CD14-positive monocyte (primary cell): ENCODE results near the gene RBMS3. TPM values are rescaled to one million over a fixed set of nuclear protein-coding genes. Genes with fewer than 3 reads are reported as not detected.

Experiments
- DNase-seq, 3 donors: peaks; one replicate each; pipeline ENCODE4 v3.0.0-alpha.2; 2011 to 2022
- H2AFZ ChIP-seq: 2 replicates; pipeline ENCODE4 v1.6.0; 2012; ENCODE audit warnings: mild to moderate bottlenecking, low read depth, low read length, inconsistent platforms; ENCODE audit not compliant: insufficient read depth, poor library complexity, severe bottlenecking
- H3K27ac ChIP-seq, 2 donors: 1 replicate in 1 of 2; 2 replicates in 1 of 2; pipeline ENCODE4 v1.5.1; 2012 to 2013; ENCODE audit warnings: low read length in 2 of 2, control low read depth in 1 of 2, inconsistent platforms in 1 of 2, low read depth in 1 of 2, mild to moderate bottlenecking in 1 of 2
- H3K27me3 ChIP-seq, 2 donors: one replicate each; pipeline versions ENCODE4 v1.6.0 to v1.6.1; 2011 to 2013; ENCODE audit warnings: low read length in 2 of 2; ENCODE audit not compliant: control insufficient read depth in 2 of 2, insufficient read depth in 2 of 2
- H3K36me3 ChIP-seq, 2 donors: replicated peaks in 1 of 2; 1 replicate in 1 of 2; 2 replicates in 1 of 2; pipeline versions ENCODE4 v1.5.1 to v1.6.1; 2012 to 2013; ENCODE audit warnings: low read length in 2 of 2, control low read depth in 1 of 2, inconsistent platforms in 1 of 2, mild to moderate bottlenecking in 1 of 2; ENCODE audit not compliant: insufficient read depth in 2 of 2, control insufficient read depth in 1 of 2
- H3K4me1 ChIP-seq, 2 donors: 1 replicate in 1 of 2; 2 replicates in 1 of 2; pipeline versions ENCODE4 v1.5.1 to v1.6.1; 2012 to 2013; ENCODE audit warnings: low read length in 2 of 2, control low read depth in 1 of 2, inconsistent platforms in 1 of 2, mild to moderate bottlenecking in 1 of 2, moderate library complexity in 1 of 2; ENCODE audit not compliant: insufficient read depth in 2 of 2, control insufficient read depth in 1 of 2
- H3K4me2 ChIP-seq: replicated peaks from 2 replicates; pipeline ENCODE3; 2012; ENCODE audit warnings: low read length, moderate library complexity, mild to moderate bottlenecking; ENCODE audit not compliant: poor library complexity, severe bottlenecking; ENCODE audit errors: extremely low read depth
- H3K4me3 ChIP-seq, 3 experiments: fragments of 200-600 bp in 1 of 3; sonication (generic) in 1 of 3; replicated peaks in 1 of 3; 1 replicate in 2 of 3; 2 replicates in 1 of 3; pipeline ENCODE4 v1.5.1; 2011 to 2013; ENCODE audit warnings: low read length in 3 of 3, mild to moderate bottlenecking in 3 of 3, control low read depth in 2 of 3, low read depth in 2 of 3, inconsistent platforms in 1 of 3, moderate library complexity in 1 of 3
- H3K79me2 ChIP-seq: 2 replicates; pipeline ENCODE4 v1.6.0; 2012; ENCODE audit warnings: mild to moderate bottlenecking, control low read depth, inconsistent platforms, low read length, moderate library complexity; ENCODE audit not compliant: insufficient read depth
- H3K9ac ChIP-seq: 2 replicates; pipeline ENCODE4 v1.6.0; 2017; ENCODE audit warnings: low read length, mild to moderate bottlenecking; ENCODE audit not compliant: insufficient read depth, poor library complexity, severe bottlenecking
- H3K9me3 ChIP-seq, 2 donors: replicated peaks in 1 of 2; 1 replicate in 1 of 2; 2 replicates in 1 of 2; pipeline versions ENCODE4 v1.5.1 to v1.6.1; 2012 to 2013; ENCODE audit warnings: low read length in 2 of 2, control low read depth in 1 of 2; ENCODE audit not compliant: control insufficient read depth in 1 of 2, insufficient read depth in 1 of 2
- H4K20me1 ChIP-seq: 2 replicates; pipeline ENCODE4 v1.6.0; 2012; ENCODE audit warnings: mild to moderate bottlenecking, low read length, control low read depth, moderate library complexity; ENCODE audit not compliant: insufficient read depth
- H3K27ac Mint-ChIP-seq, 7 donors: one replicate each; pipeline ENCODE4 v1.8.0; 2020; ENCODE audit warnings: mild to moderate bottlenecking in 7 of 7, mixed read lengths in 7 of 7, moderate library complexity in 6 of 7, inconsistent platforms in 2 of 7
- H3K27me3 Mint-ChIP-seq, 3 donors: one replicate each; pipeline ENCODE4 v1.8.0; 2021 to 2022; ENCODE audit warnings: low read depth in 3 of 3, mild to moderate bottlenecking in 3 of 3, mixed read lengths in 3 of 3, moderate library complexity in 3 of 3, inconsistent platforms in 1 of 3
- H3K36me3 Mint-ChIP-seq, 2 donors: one replicate each; pipeline ENCODE4 v1.8.0; 2020; ENCODE audit warnings: mixed read lengths in 2 of 2, inconsistent platforms in 1 of 2, mild to moderate bottlenecking in 1 of 2
- H3K4me1 Mint-ChIP-seq: one replicate; pipeline ENCODE4 v1.8.0; 2020; ENCODE audit warnings: mild to moderate bottlenecking, mixed read lengths
- H3K4me3 Mint-ChIP-seq, 2 donors: one replicate each; pipeline ENCODE4 v1.8.0; 2020; ENCODE audit warnings: mild to moderate bottlenecking in 2 of 2, mixed read lengths in 2 of 2, moderate library complexity in 1 of 2
- H3K9me3 Mint-ChIP-seq, 7 donors: one replicate each; pipeline ENCODE4 v1.8.0; 2020 to 2022; ENCODE audit warnings: mixed read lengths in 7 of 7, mild to moderate bottlenecking in 6 of 7, moderate library complexity in 6 of 7, inconsistent platforms in 2 of 7
- WGBS: methylation state at CpG from one replicate; pipeline ENCODE4 v1.1.5; 2013; ENCODE audit warnings: missing lambda C conversion rate; ENCODE audit not compliant: insufficient coverage; 5-methylcytosine and 5-hydroxymethylcytosine counted together
- intact Hi-C, 2 donors: fragments of 100-400 bp; cut with micrococcal nuclease; formaldehyde crosslinking; loops; one replicate each; pipeline versions ENCODE4 v1.15.0 to v1.15.1; 2023
- polyA plus RNA-seq, 3 donors: library from polyadenylated mRNA; depleted of rRNA in 1 of 3; unstranded in 2 of 3; stranded (reverse) in 1 of 3; fragments of 300-500 nt in 2 of 3; fragments of >200 nt in 1 of 3; fragmentation: Illumina TruSeq in 2 of 3; gene quantifications; 1 replicate in 2 of 3; 2 replicates in 1 of 3; pipeline ENCODE4 v1.2.3, GENCODE V29; 2012 to 2021
- TF ChIP-seq, protein P1 (sequence below): fragments of 200-600 bp; IDR thresholded peaks from one replicate; pipeline ENCODE4 v1.8.0; 2022; ENCODE audit warnings: antibody characterized with exemption, mild to moderate bottlenecking

Gene RBMS3
- polyA plus RNA-seq, 3 donors: not detected

DNA sequence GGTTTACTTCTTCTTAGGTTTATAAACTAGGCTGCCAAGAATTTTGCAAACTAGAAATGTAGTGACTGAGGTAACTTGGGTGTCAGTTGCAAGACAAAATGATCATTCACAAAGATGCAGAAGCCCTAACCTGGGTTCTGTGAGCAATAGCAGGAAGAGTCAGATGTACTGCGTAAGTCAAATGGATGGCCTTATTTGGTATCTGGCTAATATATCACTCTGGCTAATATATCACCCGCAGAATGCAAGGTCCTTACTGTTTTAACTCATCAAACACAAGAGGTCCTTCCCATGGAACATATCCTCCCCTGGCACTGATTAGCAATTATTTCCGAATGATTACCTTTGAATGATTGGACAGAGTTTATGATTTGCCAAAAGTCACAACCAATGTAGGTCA lies 37.4 kb downstream of the RBMS3 start:
- no peaks in the 10 kb centered on the region for H3K79me2 ChIP-seq
- H3K4me2 ChIP-seq: no peak overlapping the region
- Mint-ChIP-seq H3K9me3 (no peaks in the 10 kb centered on the region), H3K27me3 (peaks cover 0 to 1% (median 0%) of the 10 kb centered on the region in 3 donors), H3K36me3 (no peaks in the 10 kb centered on the region), H3K27ac (no peak overlapping the region), H3K4me3 (no peak overlapping the region), H3K4me1 (no peaks in the 10 kb centered on the region)
- no CpG with 5 or more reads among the region's 3 CpGs for WGBS
- no peak overlapping the region for H3K27ac ChIP-seq
- no peak overlapping the region for H3K4me3 ChIP-seq
- TF ChIP-seq, protein P1, sequence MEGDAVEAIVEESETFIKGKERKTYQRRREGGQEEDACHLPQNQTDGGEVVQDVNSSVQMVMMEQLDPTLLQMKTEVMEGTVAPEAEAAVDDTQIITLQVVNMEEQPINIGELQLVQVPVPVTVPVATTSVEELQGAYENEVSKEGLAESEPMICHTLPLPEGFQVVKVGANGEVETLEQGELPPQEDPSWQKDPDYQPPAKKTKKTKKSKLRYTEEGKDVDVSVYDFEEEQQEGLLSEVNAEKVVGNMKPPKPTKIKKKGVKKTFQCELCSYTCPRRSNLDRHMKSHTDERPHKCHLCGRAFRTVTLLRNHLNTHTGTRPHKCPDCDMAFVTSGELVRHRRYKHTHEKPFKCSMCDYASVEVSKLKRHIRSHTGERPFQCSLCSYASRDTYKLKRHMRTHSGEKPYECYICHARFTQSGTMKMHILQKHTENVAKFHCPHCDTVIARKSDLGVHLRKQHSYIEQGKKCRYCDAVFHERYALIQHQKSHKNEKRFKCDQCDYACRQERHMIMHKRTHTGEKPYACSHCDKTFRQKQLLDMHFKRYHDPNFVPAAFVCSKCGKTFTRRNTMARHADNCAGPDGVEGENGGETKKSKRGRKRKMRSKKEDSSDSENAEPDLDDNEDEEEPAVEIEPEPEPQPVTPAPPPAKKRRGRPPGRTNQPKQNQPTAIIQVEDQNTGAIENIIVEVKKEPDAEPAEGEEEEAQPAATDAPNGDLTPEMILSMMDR: no peak
- H3K27me3 ChIP-seq: no peaks in the 10 kb centered on the region
- H3K4me1 ChIP-seq: no peaks in the 10 kb centered on the region
- intact Hi-C loops: no loop called here
- H2AFZ ChIP-seq: no peak overlapping the region
- H4K20me1 ChIP-seq: no peaks in the 10 kb centered on the region
- no peaks in the 10 kb centered on the region for H3K9me3 ChIP-seq
- no peaks in the 10 kb centered on the region for H3K36me3 ChIP-seq
- DNase-seq: no peak
- no peak overlapping the region for H3K9ac ChIP-seq

DNA sequence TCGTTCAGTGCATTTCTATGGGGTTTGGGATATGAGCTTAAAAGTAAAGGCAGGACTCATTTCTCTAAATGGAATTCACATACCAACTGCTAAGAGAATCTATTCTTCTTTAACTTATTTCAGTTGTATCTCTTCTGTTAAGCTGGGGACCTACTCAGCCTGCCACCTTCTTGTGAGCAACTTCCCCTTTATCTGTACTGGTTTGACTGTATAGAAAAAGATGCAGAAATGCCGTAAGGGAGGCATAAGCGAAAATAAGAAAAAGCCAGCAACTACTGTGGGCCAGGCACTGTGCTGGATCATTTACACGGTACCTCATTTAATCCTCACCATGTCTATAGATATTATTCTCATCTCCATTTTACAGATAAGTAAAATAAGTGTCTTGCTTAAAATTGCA lies 38.4 kb downstream of the RBMS3 start:
- Histone ChIP-seq H3K4me2 (no peak overlapping the region), H3K9ac (no peak overlapping the region), H3K4me3 (no peak overlapping the region), H3K79me2 (no peaks in the 10 kb centered on the region), H3K9me3 (no peaks in the 10 kb centered on the region), H3K36me3 (no peaks in the 10 kb centered on the region), H3K27ac (no peak overlapping the region), H2AFZ (no peak overlapping the region), H3K27me3 (no peaks in the 10 kb centered on the region), H4K20me1 (no peaks in the 10 kb centered on the region), H3K4me1 (peaks cover 2 to 8% of the 10 kb centered on the region in 2 donors)
- Mint-ChIP-seq H3K27me3 (peaks cover 0 to 1% (median 0%) of the 10 kb centered on the region in 3 donors), H3K4me1 (peaks cover 8% of the 10 kb centered on the region), H3K4me3 (no peak overlapping the region), H3K9me3 (no peaks in the 10 kb centered on the region), H3K36me3 (no peaks in the 10 kb centered on the region), H3K27ac (no peak overlapping the region)
- WGBS: no CpG with 5 or more reads among the region's 4 CpGs
- TF ChIP-seq, protein P1: no peak
- intact Hi-C loops: no loop called here
- DNase-seq: no peak
